ENCODE results near the gene WDR93. TPM values are rescaled to one million over a fixed set of nuclear protein-coding genes. Genes with fewer than 3 reads are reported as not detected.
A peak's percentile ranks its signal among the peaks of the same experiment; 100 is the strongest.

Gene WDR93
- total RNA-seq, 1 donor: 0.09 TPM

DNA sequence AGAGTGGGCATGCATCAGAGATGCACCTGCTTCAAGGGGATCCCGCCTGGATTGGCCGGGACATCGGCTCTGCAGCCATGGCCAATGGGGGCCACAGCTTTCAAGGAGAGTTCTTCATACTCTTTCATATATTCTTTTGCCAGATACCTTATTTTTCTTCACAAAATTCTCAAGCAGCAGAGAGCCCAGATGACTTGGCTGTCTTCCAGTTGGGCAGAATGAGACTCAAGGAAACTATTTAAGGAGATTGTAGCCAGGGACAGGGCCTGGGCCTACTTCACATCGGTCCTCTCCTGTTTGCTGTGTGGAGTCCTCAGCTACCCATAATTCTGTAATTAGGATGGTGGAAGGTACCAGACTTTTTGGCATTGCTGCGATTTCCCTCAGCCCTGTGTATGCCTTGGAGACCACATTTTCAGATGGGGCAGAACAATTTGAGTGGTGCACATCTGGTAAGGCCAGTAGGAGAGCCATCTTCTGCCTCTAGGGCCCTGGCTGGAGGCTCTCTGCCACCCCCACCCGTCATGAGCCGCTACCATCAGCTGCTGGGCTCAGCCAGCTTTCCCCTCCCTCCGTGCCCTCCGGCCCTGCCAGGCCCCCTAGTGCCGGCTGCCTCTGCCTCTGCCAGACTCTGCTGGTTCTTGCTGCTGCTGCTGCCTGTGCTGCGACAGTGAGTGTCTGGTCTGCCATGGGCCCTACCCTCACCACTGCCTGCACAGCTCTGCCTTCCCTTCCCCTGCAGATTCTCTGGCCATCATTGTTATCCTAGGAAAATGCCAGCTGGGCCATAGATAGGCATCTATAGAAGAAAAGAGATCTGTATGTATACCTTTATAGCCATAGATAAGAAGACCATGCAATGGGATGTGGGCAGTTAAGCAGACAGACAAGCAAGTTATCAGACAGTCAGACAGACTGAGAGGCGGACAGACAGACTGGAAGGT lies 18.1 kb upstream of the WDR93 start:
- H3K4me3 ChIP-seq (ENCODE audit: low read depth, low read length): no peak overlapping the region
- peak; percentile 88 for DNase-seq (ENCODE audit: low read depth)
- TF ChIP-seq, protein P1, sequence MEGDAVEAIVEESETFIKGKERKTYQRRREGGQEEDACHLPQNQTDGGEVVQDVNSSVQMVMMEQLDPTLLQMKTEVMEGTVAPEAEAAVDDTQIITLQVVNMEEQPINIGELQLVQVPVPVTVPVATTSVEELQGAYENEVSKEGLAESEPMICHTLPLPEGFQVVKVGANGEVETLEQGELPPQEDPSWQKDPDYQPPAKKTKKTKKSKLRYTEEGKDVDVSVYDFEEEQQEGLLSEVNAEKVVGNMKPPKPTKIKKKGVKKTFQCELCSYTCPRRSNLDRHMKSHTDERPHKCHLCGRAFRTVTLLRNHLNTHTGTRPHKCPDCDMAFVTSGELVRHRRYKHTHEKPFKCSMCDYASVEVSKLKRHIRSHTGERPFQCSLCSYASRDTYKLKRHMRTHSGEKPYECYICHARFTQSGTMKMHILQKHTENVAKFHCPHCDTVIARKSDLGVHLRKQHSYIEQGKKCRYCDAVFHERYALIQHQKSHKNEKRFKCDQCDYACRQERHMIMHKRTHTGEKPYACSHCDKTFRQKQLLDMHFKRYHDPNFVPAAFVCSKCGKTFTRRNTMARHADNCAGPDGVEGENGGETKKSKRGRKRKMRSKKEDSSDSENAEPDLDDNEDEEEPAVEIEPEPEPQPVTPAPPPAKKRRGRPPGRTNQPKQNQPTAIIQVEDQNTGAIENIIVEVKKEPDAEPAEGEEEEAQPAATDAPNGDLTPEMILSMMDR (IDR thresholded peaks at IDR 0.05; ENCODE audit: insufficient read depth, low read length): no peak

DNA sequence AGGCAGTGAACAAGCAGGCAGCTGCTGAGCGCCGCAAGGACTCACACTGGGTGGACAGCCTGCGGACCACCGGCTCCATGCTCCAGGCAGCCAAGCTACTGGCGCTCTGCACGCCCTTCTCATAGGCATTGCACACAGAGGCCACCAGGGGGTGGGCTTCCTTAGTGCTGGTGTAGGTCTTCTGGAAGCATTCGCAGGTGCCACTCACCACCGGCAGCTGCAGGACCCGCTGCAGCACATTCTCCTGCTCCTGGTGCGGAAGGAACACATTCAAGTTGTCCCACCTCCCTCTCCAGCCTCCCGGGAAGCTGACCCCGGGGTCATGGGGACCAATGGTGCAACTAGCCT lies 17.5 kb upstream of the WDR93 start:
- TF ChIP-seq, protein P1 (IDR thresholded peaks at IDR 0.05; ENCODE audit: insufficient read depth, low read length): peak; percentile 27
- DNase-seq (ENCODE audit: low read depth): no peak

DNA sequence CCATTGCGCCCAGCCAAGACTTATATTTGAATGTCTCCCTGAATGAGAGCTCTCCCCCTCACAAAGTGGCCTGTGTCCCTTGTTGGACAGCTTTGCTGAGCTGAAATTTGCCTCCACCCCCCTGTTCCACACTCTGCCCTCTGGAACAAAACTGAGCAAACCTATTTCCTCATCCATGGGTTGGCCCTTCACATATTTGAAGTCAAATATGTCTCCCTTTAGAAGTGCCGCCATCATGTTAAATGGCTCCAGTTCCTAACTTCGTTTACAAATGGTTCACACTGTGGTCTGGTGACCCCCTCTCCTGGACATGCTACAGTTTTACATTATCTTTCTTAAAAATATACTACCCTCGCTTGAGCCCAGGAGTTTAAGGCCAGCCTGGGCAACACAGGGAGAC lies 16.1 kb upstream of the WDR93 start:
- no peak overlapping the region for H3K4me3 ChIP-seq (ENCODE audit: low read depth, low read length)
- no peak for DNase-seq (ENCODE audit: low read depth)
- TF ChIP-seq, protein P1 (IDR thresholded peaks at IDR 0.05; ENCODE audit: insufficient read depth, low read length): no peak

More for the DNA sequence above, 17.5 kb upstream of the WDR93 start:
- H3K4me3 ChIP-seq (ENCODE audit: low read depth, low read length): no peak overlapping the region

DNA sequence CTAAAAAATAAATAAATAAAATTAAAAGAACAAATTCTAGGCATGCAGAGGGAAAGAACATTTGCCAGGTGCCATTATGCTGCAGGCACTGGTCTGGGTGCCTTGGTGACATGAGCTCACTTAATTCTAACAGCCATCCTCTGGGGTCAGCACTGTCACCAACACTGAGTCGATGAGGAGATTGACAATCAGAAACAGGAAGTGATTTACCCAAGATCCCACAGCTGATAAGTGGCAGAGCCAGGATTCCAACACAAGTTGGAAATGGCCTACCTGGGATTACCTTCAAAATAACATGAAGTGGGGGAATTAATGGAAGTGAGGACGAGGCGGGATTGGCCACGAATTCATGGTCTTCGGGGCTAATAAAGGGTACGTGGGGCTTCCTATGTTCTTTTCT lies 15.0 kb upstream of the WDR93 start:
- DNase-seq (ENCODE audit: low read depth): no peak
- no peak overlapping the region for H3K4me3 ChIP-seq (ENCODE audit: low read depth, low read length)
- TF ChIP-seq, protein P1 (IDR thresholded peaks at IDR 0.05; ENCODE audit: insufficient read depth, low read length): no peak

DNA sequence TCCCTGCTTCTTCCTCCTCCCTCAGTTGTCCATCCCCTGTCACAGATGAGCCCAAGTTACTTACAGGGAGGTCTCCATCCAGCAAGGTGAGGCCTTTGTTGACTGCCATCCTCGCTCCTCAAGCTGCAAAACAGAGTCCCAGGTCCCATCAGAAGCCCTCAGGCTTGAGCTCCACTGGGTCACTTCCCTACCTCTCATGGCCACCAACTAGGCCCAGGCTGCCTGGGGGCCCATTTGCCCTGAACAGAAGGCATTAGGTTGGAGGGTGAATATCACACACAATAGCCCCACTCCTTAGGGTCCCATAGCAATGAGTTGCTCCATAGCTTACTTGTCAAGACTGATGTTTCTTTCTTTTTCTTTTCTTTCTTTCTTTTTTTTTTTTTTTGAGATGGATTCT lies 13.2 kb upstream of the WDR93 start:
- TF ChIP-seq, protein P1 (IDR thresholded peaks at IDR 0.05; ENCODE audit: insufficient read depth, low read length): no peak
- DNase-seq (ENCODE audit: low read depth): no peak

DNA sequence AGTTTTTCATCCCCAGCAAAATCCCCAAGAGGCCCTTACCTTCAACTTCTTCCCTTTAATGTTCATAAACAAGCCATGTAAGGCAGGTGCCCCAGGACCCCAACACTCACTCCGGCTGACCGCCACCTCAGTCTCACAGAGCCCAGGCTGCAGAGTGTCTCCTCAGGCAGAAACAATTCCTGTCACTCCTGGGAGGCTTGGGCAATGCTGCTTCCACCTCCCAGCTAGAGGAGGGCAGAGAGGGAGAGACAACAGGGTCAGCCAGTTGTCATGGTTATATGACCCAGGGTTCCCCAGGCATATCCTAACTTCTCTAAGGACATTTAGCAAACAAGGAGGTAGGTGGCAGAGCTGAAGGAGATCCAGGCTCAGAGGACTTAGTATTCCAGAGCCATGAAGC lies 11.4 kb upstream of the WDR93 start, which contains the start of gene PLIN1:
Gene PLIN1 (minus strand): TSS at position 156 of the 400 bp plus-strand sequence. CDS start 1,878 bp downstream, outside the sequence.
- TF ChIP-seq, protein P1 (IDR thresholded peaks at IDR 0.05; ENCODE audit: insufficient read depth, low read length): no peak
- DNase-seq (ENCODE audit: low read depth): no peak
- H3K4me3 ChIP-seq (ENCODE audit: low read depth, low read length): no peak within 1 kb of the TSS

More for the DNA sequence above, 13.2 kb upstream of the WDR93 start:
- no peak overlapping the region for H3K4me3 ChIP-seq (ENCODE audit: low read depth, low read length)
